Activated CD4-positive, alpha-beta T cell treated with anti-CD3 and anti-CD28 coated beads, Interleukin-10, Interleukin-2, amounts not matched to agents 100 ng/mL and 50 ng/mL, durations not matched to agents 16 hours and 8 hours (primary cell): ENCODE measurements around the gene PCDHA4.
"Not testable (repeated sequence)": the region's sequence is repeated elsewhere in the genome, so short reads cannot be mapped to it uniquely, and the experiment has no call there.

Experiments
- DNase-seq: peaks from one replicate; pipeline ENCODE4 v3.0.0-alpha.2; 2020

Gene PCDHA4

DNA sequence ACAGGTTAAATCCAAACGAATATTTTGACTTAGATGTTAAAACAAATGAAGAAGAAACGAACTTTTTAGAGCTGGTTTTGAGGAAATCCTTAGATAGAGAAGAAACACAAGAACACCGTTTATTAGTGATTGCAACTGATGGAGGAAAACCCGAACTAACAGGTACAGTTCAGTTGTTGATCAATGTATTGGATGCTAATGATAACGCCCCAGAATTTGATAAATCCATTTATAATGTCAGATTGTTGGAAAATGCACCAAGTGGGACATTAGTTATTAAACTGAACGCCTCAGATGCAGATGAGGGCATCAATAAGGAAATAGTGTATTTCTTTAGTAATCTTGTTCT is 15.4 kb downstream of the PCDHA4 start:
- DNase-seq, result no peak

DNA sequence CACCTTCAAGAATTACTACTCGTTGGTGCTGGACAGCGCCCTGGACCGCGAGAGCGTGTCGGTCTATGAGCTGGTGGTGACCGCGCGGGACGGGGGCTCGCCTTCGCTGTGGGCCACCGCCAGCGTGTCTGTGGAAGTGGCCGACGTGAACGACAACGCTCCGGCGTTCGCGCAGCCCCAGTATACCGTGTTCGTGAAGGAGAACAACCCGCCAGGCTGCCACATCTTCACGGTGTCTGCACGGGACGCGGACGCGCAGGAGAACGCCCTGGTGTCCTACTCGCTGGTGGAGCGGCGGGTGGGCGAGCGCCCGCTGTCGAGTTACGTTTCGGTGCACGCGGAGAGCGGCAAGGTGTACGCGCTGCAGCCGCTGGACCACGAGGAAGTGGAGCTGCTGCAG is 16.1 kb downstream of the PCDHA4 start:
- not testable (repeated sequence) for DNase-seq

DNA sequence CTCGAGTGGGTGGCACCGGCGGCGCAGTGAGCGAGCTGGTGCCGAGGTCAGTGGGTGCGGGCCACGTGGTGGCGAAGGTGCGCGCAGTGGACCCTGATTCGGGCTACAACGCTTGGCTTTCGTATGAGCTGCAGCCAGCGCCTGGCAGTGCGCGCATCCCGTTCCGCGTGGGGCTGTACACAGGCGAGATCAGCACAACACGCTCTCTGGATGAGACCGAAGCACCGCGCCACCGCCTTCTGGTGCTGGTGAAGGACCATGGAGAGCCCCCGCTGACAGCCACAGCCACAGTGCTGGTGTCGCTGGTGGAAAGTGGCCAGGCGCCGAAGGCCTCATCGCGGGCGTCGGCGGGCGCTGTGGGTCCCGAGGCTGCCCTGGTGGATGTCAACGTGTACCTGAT is 16.6 kb downstream of the PCDHA4 start:
- no peak for DNase-seq

DNA sequence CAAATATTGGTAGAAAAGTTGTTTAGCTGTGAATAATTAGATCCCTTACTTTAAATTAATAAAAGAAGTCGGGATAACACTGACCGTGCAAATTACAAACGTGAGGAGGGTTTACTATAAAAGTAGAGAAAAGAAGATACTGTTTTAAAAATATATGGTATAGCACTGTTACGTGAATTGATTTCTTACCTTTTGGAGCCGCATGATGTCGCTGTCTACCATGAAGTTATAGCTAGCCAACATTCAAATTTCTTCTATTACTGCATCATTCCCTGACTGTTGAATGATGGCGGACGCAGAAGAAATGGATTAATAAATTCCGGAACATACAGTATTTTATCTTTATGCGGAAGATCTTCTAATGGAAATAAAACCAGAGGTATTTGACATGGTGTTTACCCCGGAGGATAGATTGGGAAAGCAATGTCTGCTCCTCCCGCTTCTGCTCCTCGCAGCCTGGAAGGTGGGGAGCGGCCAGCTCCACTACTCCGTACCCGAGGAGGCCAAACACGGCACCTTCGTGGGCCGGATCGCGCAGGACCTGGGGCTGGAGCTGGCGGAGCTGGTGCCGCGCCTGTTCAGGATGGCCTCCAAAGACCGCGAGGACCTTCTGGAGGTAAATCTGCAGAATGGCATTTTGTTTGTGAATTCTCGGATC is 21.0 kb downstream of the PCDHA4 start, which contains the start of gene PCDHA6:
Gene PCDHA6 (plus strand): TSS at position 257 of the 658 bp plus-strand sequence. CDS start 132 bp downstream, at position 389.
- no peak for DNase-seq

DNA sequence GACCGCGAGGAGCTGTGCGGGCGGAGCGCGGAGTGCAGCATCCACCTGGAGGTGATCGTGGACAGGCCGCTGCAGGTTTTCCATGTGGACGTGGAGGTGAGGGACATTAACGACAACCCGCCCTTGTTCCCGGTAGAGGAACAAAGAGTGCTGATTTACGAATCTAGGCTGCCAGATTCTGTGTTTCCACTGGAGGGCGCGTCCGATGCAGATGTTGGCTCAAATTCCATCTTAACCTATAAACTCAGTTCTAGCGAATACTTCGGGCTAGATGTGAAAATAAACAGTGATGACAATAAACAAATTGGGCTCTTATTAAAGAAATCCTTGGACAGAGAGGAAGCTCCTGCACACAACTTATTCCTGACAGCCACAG is 21.5 kb downstream of the PCDHA4 start:
- DNase-seq, result no peak

DNA sequence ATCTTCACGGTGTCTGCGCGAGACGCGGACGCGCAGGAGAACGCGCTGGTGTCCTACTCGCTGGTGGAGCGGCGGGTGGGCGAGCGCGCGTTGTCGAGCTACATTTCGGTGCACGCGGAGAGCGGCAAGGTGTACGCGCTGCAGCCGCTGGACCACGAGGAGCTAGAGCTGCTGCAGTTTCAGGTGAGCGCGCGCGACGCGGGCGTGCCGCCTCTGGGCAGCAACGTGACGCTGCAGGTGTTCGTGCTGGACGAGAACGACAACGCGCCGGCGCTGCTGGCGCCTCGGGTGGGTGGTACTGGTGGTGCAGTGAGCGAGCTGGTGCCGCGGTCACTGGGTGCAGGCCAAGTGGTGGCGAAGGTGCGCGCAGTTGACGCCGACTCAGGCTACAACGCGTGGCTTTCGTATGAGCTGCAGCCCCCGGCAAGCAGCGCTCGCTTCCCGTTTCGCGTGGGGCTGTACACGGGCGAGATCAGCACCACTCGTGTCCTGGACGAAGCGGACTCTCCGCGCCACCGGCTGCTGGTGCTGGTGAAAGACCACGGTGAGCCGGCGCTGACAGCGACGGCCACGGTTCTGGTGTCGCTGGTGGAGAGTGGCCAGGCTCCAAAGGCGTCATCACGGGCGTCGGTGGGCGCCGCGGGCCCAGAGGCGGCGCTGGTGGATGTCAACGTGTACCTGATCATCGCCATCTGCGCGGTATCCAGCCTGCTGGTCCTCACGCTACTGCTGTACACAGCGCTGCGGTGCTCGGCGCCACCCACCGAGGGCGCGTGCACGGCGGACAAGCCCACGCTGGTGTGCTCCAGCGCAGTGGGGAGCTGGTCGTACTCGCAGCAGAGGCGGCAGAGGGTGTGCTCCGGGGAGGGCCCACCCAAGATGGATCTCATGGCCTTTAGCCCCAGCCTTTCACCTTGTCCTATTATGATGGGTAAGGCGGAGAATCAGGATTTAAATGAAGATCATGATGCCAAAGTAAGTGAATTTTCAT is 22.9 kb downstream of the PCDHA4 start:
- not testable (repeated sequence) for DNase-seq

DNA sequence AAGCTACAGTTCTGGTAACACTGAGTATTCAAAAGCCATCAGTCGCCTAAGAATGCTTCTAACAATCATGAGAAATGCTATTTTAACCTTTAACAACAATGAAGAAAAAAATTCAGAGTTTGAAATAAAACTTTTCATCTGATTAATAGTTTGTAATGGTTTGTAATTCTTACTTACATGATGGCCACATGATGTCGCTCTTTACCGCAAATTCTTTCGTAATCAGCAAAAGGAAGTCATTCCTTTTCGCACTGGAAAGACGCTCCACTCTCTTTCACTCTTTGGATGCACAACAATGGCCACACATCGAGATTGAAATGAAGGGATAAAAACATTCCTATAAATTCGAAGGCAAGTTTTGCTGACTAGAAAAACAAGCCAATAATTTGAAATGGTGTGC is 27.1 kb downstream of the PCDHA4 start, which contains the start of gene PCDHA7:
Gene PCDHA7 (plus strand): TSS at position 277 of the 400 bp plus-strand sequence. CDS start 115 bp downstream, at position 392.
- DNase-seq, result no peak

DNA sequence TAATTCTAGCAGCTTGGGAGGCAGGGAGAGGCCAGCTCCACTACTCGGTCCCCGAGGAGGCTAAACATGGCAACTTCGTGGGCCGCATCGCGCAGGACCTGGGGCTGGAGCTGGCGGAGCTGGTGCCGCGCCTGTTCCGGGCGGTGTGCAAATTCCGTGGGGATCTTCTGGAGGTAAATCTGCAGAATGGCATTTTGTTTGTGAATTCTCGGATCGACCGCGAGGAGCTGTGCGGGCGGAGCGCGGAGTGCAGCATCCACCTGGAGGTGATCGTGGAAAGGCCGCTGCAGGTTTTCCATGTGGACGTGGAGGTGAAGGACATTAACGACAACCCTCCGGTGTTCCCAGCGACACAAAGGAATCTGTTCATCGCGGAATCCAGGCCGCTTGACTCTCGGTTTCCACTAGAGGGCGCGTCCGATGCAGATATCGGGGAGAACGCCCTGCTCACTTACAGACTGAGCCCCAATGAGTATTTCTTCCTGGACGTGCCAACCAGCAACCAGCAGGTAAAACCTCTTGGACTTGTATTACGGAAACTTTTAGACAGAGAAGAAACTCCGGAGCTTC is 27.7 kb downstream of the PCDHA4 start:
- not testable (repeated sequence) for DNase-seq

DNA sequence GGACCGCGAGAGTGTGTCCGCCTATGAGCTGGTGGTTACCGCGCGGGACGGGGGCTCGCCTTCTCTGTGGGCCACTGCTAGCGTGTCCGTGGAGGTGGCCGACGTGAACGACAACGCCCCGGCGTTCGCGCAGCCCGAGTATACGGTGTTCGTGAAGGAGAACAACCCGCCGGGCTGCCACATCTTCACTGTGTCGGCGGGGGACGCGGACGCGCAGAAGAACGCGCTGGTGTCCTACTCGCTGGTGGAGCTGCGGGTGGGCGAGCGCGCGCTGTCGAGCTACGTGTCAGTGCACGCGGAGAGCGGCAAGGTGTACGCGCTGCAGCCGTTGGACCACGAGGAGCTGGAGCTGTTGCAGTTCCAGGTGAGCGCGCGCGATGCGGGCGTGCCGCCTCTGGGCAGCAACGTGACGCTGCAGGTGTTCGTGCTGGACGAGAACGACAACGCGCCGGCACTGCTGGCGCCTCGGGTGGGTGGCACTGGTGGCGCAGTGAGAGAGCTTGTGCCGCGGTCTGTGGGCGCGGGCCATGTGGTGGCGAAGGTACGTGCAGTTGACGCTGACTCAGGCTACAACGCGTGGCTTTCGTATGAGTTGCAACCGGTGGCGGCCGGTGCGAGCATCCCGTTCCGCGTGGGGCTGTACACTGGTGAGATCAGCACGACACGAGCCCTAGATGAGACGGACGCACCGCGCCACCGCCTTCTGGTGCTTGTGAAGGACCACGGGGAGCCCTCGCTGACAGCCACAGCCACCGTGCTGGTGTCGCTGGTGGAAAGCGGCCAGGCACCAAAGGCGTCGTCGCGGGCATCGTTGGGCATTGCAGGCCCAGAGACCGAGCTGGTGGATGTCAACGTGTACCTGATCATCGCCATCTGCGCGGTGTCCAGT is 29.0 kb downstream of the PCDHA4 start:
- DNase-seq, result no peak

DNA sequence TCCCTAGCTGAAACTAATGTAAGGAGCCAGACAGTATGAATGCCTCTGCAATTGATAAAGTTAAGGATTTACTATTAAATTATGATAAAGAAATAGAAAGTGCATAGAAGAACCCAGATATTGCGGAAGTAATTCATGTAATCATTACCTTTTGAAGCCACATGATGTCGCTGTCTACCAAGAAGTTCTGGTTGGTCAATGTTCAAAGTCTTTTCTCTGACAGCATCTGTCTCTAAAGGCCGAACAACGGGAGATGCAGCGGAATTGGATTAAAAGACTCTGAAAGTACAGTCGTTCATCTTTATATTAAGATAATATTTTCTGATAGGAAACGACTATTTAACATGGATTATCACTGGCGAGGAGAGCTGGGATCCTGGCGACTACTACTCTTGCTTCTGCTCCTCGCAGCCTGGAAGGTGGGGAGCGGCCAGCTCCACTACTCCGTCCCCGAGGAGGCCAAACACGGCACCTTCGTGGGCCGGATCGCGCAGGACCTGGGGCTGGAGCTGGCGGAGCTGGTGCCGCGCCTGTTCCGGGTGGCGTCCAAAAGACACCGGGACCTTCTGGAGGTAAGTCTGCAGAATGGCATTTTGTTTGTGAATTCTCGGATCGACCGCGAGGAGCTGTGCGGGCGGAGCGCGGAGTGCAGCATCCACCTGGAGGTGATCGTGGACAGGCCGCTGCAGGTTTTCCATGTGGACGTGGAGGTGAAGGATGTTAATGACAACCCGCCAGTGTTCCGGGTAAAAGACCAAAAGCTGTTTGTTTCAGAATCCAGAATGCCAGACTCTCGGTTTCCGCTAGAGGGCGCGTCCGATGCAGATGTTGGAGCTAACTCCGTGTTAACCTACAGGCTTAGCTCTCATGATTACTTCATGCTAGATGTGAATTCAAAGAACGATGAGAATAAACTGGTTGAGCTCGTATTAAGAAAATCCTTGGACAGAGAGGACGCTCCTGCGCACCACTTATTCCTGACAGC is 34.4 kb downstream of the PCDHA4 start, which contains the start of gene PCDHA8:
Gene PCDHA8 (plus strand): TSS at position 210 of the 985 bp plus-strand sequence. CDS start 135 bp downstream, at position 345.
- DNase-seq, result peak; percentile 4

DNA sequence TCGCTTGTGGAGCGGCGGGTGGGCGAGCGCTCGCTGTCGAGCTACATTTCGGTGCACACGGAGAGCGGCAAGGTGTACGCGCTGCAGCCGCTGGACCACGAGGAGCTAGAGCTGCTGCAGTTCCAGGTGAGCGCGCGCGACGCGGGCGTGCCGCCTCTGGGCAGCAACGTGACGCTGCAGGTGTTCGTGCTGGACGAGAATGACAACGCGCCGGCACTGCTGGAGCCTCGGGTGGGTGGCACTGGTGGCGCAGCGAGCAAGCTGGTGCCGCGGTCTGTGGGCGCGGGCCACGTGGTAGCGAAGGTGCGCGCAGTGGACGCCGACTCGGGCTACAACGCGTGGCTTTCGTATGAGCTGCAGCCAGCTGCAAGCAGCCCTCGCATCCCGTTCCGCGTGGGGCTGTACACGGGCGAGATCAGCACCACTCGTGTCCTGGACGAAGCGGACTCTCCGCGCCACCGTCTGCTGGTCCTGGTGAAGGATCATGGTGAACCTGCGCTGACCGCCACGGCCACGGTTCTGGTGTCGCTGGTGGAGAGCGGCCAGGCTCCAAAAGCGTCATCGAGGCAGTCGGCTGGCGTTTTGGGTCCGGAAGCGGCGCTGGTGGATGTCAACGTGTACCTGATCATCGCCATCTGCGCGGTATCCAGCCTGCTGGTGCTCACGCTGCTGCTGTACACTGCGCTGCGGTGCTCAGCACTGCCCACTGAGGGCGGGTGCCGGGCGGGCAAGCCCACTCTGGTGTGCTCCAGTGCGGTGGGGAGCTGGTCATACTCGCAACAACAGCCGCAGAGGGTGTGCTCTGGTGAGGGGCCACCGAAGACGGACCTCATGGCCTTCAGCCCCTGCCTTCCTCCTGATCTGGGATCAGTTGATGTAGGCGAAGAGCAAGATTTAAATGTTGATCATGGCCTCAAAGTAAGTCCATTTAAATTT is 36.2 kb downstream of the PCDHA4 start:
- DNase-seq, result no peak

DNA sequence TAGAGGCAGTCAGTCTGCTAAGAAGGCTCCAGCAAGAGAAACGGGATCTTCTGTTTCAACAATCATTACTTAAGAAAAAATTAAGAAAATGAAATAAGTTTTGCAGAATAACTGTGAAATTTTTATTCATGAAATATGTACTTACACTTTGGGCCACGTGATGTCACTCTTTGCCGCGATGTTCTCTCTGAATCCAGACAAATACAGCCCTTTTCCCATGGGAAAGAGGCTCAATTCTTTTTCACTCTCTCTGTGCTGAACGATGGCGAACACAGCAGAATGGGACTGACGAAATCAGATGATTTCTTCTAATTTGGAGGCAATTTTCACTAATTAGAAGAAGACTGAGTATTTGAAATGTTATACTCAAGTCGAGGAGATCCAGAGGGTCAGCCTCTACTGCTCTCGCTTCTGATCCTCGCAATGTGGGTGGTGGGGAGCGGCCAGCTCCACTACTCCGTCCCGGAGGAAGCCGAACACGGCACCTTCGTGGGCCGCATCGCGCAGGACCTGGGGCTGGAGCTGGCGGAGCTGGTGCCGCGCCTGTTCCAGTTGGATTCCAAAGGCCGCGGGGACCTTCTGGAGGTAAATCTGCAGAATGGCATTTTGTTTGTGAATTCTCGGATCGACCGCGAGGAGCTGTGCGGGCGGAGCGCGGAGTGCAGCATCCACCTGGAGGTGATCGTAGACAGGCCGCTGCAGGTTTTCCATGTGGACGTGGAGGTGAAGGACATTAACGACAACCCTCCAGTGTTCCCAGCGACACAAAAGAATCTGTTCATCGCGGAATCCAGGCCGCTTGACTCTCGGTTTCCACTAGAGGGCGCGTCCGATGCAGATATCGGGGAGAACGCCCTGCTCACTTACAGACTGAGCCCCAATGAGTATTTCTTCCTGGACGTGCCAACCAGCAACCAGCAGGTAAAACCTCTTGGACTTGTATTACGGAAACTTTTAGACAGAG is 41.6 kb downstream of the PCDHA4 start, which contains the start of gene PCDHA9:
Gene PCDHA9 (plus strand): TSS at position 244 of the 964 bp plus-strand sequence. CDS start 114 bp downstream, at position 358.
- DNase-seq, result not testable (repeated sequence)

DNA sequence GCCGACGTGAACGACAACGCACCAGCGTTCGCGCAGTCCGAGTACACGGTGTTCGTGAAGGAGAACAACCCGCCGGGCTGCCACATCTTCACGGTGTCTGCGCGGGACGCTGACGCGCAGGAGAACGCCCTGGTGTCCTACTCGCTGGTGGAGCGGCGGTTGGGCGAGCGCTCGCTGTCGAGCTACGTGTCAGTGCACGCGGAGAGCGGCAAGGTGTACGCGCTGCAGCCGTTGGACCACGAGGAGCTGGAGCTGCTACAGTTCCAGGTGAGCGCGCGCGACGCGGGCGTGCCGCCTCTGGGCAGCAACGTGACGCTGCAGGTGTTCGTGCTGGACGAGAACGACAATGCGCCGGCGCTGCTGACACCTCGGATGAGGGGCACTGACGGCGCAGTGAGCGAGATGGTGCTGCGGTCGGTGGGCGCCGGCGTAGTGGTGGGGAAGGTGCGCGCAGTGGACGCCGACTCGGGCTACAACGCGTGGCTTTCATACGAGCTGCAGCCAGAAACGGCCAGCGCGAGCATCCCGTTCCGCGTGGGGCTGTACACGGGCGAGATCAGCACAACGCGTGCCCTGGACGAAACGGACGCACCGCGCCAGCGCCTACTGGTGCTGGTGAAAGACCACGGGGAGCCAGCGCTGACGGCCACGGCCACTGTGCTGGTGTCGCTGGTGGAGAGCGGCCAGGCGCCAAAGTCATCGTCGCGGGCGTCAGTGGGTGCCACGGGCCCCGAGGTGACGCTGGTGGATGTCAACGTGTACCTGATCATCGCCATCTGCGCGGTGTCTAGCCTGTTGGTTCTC is 43.2 kb downstream of the PCDHA4 start:
- not testable (repeated sequence) for DNase-seq

DNA sequence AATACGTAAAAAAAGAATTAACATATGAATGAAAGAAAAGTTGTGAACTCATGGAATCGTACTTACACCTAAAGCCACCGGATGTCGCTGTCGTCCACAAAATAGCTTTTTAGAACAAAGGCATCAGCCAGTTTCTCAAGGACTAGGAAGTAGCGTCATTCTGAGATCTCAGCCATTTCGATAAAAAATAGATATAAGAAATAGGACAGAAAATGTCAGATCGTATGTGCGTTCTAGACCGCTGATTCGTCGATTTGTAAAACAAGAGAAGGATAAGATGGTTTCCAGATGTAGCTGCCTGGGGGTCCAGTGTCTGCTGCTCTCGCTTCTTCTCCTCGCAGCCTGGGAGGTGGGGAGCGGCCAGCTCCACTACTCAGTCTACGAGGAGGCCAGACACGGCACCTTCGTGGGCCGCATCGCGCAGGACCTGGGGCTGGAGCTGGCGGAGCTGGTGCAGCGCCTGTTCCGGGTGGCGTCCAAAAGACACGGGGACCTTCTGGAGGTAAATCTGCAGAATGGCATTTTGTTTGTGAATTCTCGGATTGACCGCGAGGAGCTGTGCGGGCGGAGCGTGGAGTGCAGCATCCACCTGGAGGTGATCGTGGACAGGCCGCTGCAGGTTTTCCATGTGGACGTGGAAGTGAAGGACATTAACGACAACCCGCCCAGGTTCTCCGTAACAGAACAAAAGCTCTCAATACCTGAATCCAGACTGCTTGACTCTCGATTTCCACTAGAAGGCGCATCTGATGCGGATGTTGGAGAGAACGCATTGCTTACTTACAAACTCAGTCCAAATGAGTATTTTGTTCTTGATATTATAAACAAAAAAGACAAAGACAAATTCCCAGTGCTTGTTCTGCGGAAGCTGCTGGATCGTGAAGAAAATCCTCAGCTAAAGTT is 49.2 kb downstream of the PCDHA4 start, which contains the start of gene PCDHA10:
Gene PCDHA10 (plus strand): TSS at position 126 of the 903 bp plus-strand sequence. CDS start 152 bp downstream, at position 278.
- no peak for DNase-seq

DNA sequence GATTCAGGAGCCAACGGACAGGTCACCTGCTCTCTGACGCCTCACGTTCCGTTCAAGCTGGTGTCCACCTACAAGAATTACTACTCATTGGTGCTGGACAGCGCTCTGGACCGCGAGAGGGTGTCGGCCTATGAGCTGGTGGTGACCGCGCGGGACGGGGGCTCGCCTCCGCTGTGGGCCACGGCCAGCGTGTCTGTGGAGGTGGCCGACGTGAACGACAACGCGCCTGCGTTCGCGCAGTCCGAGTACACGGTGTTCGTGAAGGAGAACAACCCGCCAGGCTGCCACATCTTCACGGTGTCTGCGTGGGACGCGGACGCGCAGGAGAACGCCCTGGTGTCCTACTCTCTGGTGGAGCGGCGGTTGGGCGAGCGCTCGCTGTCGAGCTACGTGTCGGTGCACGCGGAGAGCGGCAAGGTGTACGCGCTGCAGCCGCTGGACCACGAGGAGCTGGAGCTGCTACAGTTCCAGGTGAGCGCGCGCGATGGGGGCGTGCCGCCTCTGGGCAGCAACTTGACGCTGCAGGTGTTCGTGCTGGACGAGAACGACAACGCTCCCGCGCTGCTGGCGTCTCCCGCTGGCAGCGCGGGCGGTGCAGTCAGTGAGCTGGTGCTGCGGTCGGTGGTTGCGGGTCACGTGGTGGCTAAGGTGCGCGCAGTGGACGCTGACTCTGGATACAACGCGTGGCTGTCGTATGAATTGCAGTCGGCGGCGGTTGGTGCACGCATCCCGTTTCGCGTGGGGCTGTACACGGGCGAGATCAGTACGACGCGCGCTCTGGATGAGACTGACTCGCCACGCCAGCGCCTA is 50.5 kb downstream of the PCDHA4 start:
- no peak for DNase-seq

DNA sequence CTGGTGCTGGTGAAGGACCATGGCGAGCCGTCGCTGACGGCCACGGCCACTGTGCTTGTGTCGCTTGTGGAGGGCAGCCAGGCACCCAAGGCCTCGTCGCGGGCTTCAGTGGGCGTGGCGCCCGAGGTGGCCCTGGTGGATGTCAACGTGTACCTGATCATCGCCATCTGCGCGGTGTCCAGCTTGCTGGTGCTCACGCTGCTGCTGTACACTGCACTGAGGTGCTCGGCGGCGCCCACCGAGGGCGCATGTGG is 51.0 kb downstream of the PCDHA4 start:
- DNase-seq, result no peak
